Mucosa of stomach (tissue), 1 donor: ENCODE data around the gene VEZT.
"Not testable (repeated sequence)": the region's sequence is repeated elsewhere in the genome, so short reads cannot be mapped to it uniquely, and the experiment has no call there.

Experiments
- H3K27me3 ChIP-seq: one replicate; pipeline ENCODE4 v1.7.0; 2013; ENCODE audit warnings: mild to moderate bottlenecking, low read length; ENCODE audit not compliant: control insufficient read depth, insufficient read depth
- H3K36me3 ChIP-seq: one replicate; pipeline ENCODE4 v1.7.0; 2013; ENCODE audit warnings: low read length; ENCODE audit not compliant: control insufficient read depth, insufficient read depth
- H3K4me1 ChIP-seq: one replicate; pipeline ENCODE4 v1.7.0; 2013; ENCODE audit warnings: mild to moderate bottlenecking, low read length; ENCODE audit not compliant: control insufficient read depth, insufficient read depth
- H3K4me3 ChIP-seq: one replicate; pipeline ENCODE4 v1.7.0; 2013; ENCODE audit warnings: low read length
- H3K9ac ChIP-seq: one replicate; pipeline ENCODE4 v1.7.0; 2013; ENCODE audit warnings: mild to moderate bottlenecking, low read length, moderate library complexity
- H3K9me3 ChIP-seq: one replicate; pipeline ENCODE4 v1.7.0; 2013; ENCODE audit warnings: mild to moderate bottlenecking, low read length, moderate library complexity; ENCODE audit not compliant: control insufficient read depth
- donor health status: Pancreatic carcinoma.

The VEZT gene

GRCh38 chr12:95279856-95280255, 62.2 kb downstream of the VEZT start:
- H3K4me3 ChIP-seq: no peak overlapping the region
- no peak overlapping the region for H3K9ac ChIP-seq
- no peaks in the 10 kb centered on the region for H3K36me3 ChIP-seq
- H3K4me1 ChIP-seq: no peaks in the 10 kb centered on the region
- H3K27me3 ChIP-seq: no peaks in the 10 kb centered on the region
- H3K9me3 ChIP-seq: no peaks in the 10 kb centered on the region

- Histone ChIP-seq H3K4me1 (no peaks in the 10 kb centered on the region), H3K9me3 (no peaks in the 10 kb centered on the region), H3K27me3 (no peaks in the 10 kb centered on the region), H3K36me3 (no peaks in the 10 kb centered on the region), H3K9ac (no peak overlapping the region), H3K4me3 (no peak overlapping the region)
These were observed 64.7 kb downstream of the VEZT start for GRCh38 chr12:95282266-95282665.

- no peak overlapping the region for H3K4me3 ChIP-seq
- no peaks in the 10 kb centered on the region for H3K36me3 ChIP-seq
- H3K9me3 ChIP-seq: no peaks in the 10 kb centered on the region
- H3K27me3 ChIP-seq: no peaks in the 10 kb centered on the region
- no peak overlapping the region for H3K9ac ChIP-seq
- H3K4me1 ChIP-seq: no peaks in the 10 kb centered on the region
These were observed 65.8 kb downstream of the VEZT start for GRCh38 chr12:95283371-95283770.

- no peaks in the 10 kb centered on the region for H3K36me3 ChIP-seq
- H3K4me3 ChIP-seq: no peak overlapping the region
- H3K9ac ChIP-seq: no peak overlapping the region
These were observed 69.1 kb downstream of the VEZT start for GRCh38 chr12:95286713-95287112.

GRCh38 chr12:95291501-95291900, 73.9 kb downstream of the VEZT start:
- Histone ChIP-seq H3K4me1 (no peaks in the 10 kb centered on the region), H3K9me3 (no peaks in the 10 kb centered on the region), H3K27me3 (no peaks in the 10 kb centered on the region), H3K9ac (no peak overlapping the region), H3K4me3 (no peak overlapping the region), H3K36me3 (no peaks in the 10 kb centered on the region)

More at GRCh38 chr12:95286713-95287112, 69.1 kb downstream of the VEZT start:
- Histone ChIP-seq H3K4me1 (no peaks in the 10 kb centered on the region), H3K9me3 (no peaks in the 10 kb centered on the region), H3K27me3 (no peaks in the 10 kb centered on the region)

GRCh38 chr12:95298916-95299315, 81.3 kb downstream of the VEZT start:
- Histone ChIP-seq H3K27me3 (no peaks in the 10 kb centered on the region), H3K36me3 (no peaks in the 10 kb centered on the region), H3K9me3 (no peaks in the 10 kb centered on the region), H3K4me1 (peaks cover under 1% of the 10 kb centered on the region), H3K4me3 (no peak overlapping the region), H3K9ac (no peak overlapping the region)

GRCh38 chr12:95300286-95300685, 82.7 kb downstream of the VEZT start:
- Histone ChIP-seq H3K36me3 (no peaks in the 10 kb centered on the region), H3K9ac (no peak overlapping the region), H3K27me3 (no peaks in the 10 kb centered on the region), H3K9me3 (no peaks in the 10 kb centered on the region), H3K4me3 (no peak overlapping the region), H3K4me1 (peaks cover 5% of the 10 kb centered on the region)

GRCh38 chr12:95303476-95303875, 85.9 kb downstream of the VEZT start:
- Histone ChIP-seq H3K27me3 (no peaks in the 10 kb centered on the region), H3K9me3 (no peaks in the 10 kb centered on the region), H3K4me1 (peaks cover 5% of the 10 kb centered on the region), H3K4me3 (no peak overlapping the region), H3K36me3 (no peaks in the 10 kb centered on the region), H3K9ac (no peak overlapping the region)

- H3K9ac ChIP-seq: no peak overlapping the region
- peaks cover 5% of the 10 kb centered on the region for H3K4me1 ChIP-seq
- no peak overlapping the region for H3K4me3 ChIP-seq
- H3K36me3 ChIP-seq: no peaks in the 10 kb centered on the region
- no peaks in the 10 kb centered on the region for H3K9me3 ChIP-seq
- H3K27me3 ChIP-seq: no peaks in the 10 kb centered on the region
These were observed 87.1 kb downstream of the VEZT start for GRCh38 chr12:95304673-95305198.

GRCh38 chr12:95312656-95313055, 95.0 kb downstream of the VEZT start:
- Histone ChIP-seq H3K27me3 (no peaks in the 10 kb centered on the region), H3K36me3 (no peaks in the 10 kb centered on the region), H3K4me3 (no peak overlapping the region), H3K9me3 (no peaks in the 10 kb centered on the region), H3K9ac (no peak overlapping the region), H3K4me1 (peaks cover 10% of the 10 kb centered on the region)

GRCh38 chr12:95314756-95315155, 97.1 kb downstream of the VEZT start:
- H3K27me3 ChIP-seq, H3K4me3 ChIP-seq, H3K36me3 ChIP-seq, H3K9me3 ChIP-seq, H3K9ac ChIP-seq: not testable (repeated sequence)
- peaks cover 30% of the 10 kb centered on the region for H3K4me1 ChIP-seq

GRCh38 chr12:95316798-95317197, 99.2 kb downstream of the VEZT start:
- no peaks in the 10 kb centered on the region for H3K9me3 ChIP-seq
- no peaks in the 10 kb centered on the region for H3K36me3 ChIP-seq
- no peaks in the 10 kb centered on the region for H3K27me3 ChIP-seq
- H3K4me1 ChIP-seq: peaks cover 48% of the 10 kb centered on the region
- no peak overlapping the region for H3K4me3 ChIP-seq
- H3K9ac ChIP-seq: no peak overlapping the region

GRCh38 chr12:95318071-95318545, 100.5 kb downstream of the VEZT start:
- no peaks in the 10 kb centered on the region for H3K36me3 ChIP-seq
- H3K4me1 ChIP-seq: peaks cover 51% of the 10 kb centered on the region
- no peaks in the 10 kb centered on the region for H3K27me3 ChIP-seq
- no peaks in the 10 kb centered on the region for H3K9me3 ChIP-seq
- H3K9ac ChIP-seq: peak overlapping the region; percentile 29
- H3K4me3 ChIP-seq: no peak overlapping the region
